SIG-M5 treated with dmso at 0.1 percent for 504 hours (cell line): Measurements from ENCODE around the gene ANKRD10.

ENCODE experiments used
- DNase-seq: peaks from one replicate; lab custom pipeline; 2025; ENCODE audit not compliant: unreplicated experiment; lab: John Stamatoyannopoulos, UW

The ANKRD10 gene

GRCh38 chr13:110915874-110916206 lies 971 bp upstream of the ANKRD10 start:
- peak; percentile 35 for DNase-seq

DNA sequence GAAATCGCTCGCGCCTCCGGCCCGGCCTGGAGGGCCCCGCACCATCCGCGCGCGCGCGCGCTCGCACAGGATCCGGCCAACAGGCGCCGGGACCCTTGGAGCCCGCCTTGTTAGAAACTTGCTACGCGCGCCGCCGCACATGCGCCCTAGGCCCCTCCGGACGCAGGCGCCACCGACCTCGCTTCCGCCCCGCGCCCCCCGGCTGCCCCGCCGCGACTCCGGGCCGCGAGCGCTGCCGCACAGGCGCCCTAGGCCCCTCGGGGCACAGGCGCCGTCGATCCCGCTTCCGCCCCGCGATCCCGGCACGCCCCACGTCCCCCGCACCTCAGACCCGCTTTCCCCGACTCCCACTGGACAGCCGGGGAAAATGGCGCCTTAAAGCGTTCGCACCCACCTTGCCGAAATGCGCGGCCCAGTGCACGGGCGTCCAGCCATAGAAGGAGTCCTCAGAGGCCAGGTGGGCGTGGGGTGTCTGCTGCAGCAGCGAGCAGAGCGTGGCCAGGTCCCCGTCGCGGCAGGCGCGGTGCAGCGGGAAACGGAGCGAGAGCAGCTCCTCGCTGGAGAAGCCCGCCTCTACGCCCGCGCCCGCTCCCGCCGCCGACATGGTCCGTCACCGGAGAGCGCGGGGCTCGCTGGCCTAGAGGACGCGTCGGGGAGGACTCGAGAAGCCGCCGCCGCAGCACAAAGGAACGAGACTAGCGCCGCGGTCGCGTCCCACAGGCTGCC lies 375 bp downstream of the ANKRD10 start:
- DNase-seq, result peak; percentile 67

- no peak for DNase-seq
Observed at GRCh38 chr13:110914081-110914330, 863 bp downstream of the ANKRD10 start.

- peak; percentile 41 for DNase-seq
Observed at GRCh38 chr13:110913322-110914080, 1.4 kb downstream of the ANKRD10 start.

DNA sequence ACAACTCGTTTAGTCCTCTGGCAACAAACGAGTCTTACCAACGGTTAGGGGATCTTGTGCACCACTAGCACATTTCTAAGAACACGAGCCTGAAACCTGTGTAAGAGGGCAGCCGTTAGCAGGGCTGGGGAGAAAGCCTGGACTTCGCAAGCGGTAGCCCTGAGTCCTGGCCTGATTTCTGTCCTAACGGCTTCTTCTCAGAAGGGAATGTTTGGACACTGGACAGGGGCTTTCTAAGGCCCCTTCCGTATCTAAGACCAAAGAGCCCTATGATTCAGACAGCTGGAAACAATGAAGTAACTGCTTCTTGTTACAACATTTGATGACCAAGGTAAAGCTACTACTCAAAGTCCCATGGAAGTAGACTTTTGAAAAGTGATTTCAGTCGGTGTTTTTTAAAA lies 2.2 kb downstream of the ANKRD10 start:
- peak; percentile 44 for DNase-seq

- DNase-seq, result no peak
Observed at GRCh38 chr13:110911880-110912279, 3.0 kb downstream of the ANKRD10 start.

GRCh38 chr13:110910013-110910890 lies 4.6 kb downstream of the ANKRD10 start:
- DNase-seq, result no peak

GRCh38 chr13:110907951-110908898 lies 6.6 kb downstream of the ANKRD10 start:
- no peak for DNase-seq

GRCh38 chr13:110907301-110907700 lies 7.6 kb downstream of the ANKRD10 start:
- DNase-seq, result no peak

DNA sequence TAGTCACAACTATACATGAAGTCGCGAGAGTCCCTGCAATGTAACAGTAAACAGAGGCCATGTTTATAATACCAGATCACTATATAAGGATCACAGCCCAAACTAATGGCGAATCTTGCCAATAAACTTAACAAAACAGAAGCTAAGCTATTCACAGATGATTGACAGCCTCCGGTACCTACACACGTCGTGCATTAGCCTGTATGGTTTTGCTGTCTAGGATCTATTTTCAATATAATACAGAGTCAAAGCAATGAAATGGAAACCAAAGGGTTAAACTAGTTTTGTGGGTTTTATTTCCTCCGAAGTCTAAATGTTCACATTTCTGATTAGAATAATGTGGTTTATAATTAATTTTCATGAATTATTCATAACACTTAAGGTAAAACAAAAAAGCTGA lies 10.1 kb downstream of the ANKRD10 start:
- DNase-seq, result no peak

- DNase-seq, result no peak
Observed at GRCh38 chr13:110902370-110902769, 12.5 kb downstream of the ANKRD10 start.

- no peak for DNase-seq
Observed at GRCh38 chr13:110897521-110897920, 17.3 kb downstream of the ANKRD10 start.

GRCh38 chr13:110897014-110897413 lies 17.9 kb downstream of the ANKRD10 start:
- no peak for DNase-seq

DNA sequence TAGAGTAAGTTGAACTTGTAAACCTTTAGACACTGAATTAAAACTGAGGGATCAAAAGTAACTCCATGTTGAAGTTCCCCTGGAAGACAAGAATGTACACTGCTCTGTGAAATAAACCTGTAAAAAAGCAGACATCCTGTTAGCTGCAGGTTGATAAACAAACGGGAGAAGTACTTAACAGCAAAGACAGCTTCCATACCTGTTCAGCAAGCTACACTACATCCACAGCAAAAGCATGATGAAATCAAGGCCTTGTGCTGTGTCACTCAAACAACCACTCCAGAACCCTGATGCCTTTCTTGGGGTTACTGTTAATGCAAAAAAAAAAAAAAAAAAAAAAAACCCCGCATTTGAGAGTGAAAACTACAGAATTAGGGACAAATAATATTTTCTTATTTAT lies 20.8 kb downstream of the ANKRD10 start:
- DNase-seq, result no peak

GRCh38 chr13:110893571-110893970 lies 21.3 kb downstream of the ANKRD10 start:
- DNase-seq, result no peak

DNA sequence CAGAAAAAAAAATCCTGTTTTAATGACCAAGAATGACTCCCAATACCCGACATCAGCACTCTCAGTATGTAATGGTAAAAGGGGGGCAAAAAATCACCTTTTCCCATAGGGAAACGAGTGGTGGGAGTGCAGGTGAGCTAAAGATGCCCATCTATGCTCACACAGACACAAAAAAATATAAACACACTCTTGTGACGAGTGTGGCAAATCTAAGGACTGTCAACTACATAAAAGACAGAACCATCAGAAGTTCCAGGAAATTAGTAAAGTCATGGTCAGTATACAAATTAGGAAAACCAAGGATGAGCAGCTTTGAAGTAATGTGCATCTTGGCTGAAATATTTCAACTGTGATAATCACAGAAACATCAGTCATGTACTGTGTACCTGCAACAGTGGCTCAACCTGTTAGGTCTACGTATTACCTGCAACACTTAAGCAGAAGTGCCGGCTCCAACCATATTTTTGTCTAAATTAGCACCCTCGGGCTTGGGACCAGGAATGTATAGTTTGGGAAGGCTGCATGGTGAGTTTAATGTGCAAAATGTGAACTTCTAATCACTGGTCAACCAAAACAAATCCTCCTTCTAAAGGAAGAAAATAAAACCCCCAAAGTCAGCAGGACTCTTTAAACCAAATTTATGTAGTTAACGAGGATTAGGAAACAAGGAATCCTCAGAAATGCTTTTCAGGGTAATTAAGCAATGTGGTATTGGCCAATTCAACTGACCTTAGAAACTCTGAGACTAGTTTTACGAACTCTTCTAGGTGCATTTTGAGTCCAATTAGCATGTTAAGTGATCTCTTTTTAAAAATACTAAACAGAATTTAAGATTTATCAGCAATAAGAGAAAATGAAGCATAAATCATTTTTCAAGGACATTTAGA lies 24.3 kb downstream of the ANKRD10 start:
- DNase-seq, result peak; percentile 25

- no peak for DNase-seq
Observed at GRCh38 chr13:110888390-110888789, 26.5 kb downstream of the ANKRD10 start.

DNA sequence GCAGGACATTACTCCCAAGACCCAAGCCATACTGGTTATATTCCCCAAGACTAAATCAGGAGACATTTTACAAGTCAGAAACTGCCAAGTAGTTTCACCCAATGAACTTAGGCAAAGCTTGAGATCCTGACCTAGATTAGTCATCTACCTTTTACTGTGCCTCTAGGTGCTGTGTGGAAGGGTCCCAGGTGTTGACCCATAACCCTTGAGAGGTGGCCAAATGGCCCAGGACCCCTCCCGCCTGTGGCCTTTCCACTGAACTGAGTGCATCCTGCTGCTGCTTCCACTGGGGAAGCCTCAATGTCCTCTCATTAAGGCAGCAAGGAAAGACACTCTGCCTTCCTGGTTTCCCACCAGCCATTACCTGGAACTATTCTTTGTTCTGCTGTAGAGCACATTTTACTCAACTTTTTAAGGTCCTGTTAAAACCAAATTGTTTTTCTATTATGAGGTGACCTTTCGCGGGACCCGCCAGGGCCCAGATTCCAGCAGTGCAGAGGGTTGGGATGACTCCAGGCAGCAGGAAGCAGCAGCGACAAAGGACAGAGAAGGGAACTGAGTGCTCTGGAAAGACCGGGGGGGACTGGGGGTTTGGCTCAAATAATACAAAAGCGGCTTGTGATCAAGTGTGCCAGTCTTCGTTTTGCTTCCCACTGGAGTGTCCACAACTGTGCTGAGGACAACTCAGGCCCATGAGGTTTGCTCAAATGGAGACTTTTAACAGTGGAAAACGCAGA lies 27.1 kb downstream of the ANKRD10 start:
- no peak for DNase-seq
